HFFc6 (cell line): ENCODE data around the gene TIAM2. TPM values are rescaled to one million over a fixed set of nuclear protein-coding genes. Genes with fewer than 3 reads are reported as not detected.

ENCODE experiments used
- DNase-seq: peaks from one replicate; pipeline ENCODE4 v3.0.0-alpha.2; 2018
- H3K27ac Mint-ChIP-seq: 2 replicates; pipeline ENCODE4 v1.8.0; 2020; ENCODE audit warnings: mild to moderate bottlenecking, mixed read lengths
- H3K27me3 Mint-ChIP-seq: 2 replicates; pipeline ENCODE4 v1.8.0; 2021; ENCODE audit warnings: mild to moderate bottlenecking, moderate library complexity, mixed read lengths; ENCODE audit not compliant: insufficient read depth
- H3K36me3 Mint-ChIP-seq: 2 replicates; pipeline ENCODE4 v1.8.0; 2021; ENCODE audit warnings: low read depth, mixed read lengths
- H3K4me1 Mint-ChIP-seq: 2 replicates; pipeline ENCODE4 v1.8.0; 2020; ENCODE audit warnings: low read depth, mixed read lengths
- H3K4me3 Mint-ChIP-seq: 2 replicates; pipeline ENCODE4 v1.8.0; 2020; ENCODE audit warnings: mild to moderate bottlenecking, moderate library complexity, mixed read lengths
- H3K9me3 Mint-ChIP-seq: 2 replicates; pipeline ENCODE4 v1.8.0; 2020; ENCODE audit warnings: mild to moderate bottlenecking, mixed read lengths
- total RNA-seq, 6 experiments: library from RNA; stranded (reverse); fragmentation: NEBNext Ultra II Directional; extraction: Animal tissue kit (Norgen Biotek cat#: 25700); gene quantifications; 2 replicates in 1 of 6; 3 replicates in 5 of 6; pipeline ENCODE4 v1.2.3, GENCODE V29; 2021
- TF ChIP-seq, protein P1 (sequence below): fragments of 200-600 bp; sonication (generic); IDR thresholded peaks from 2 replicates; pipeline ENCODE4 v1.5.0; 2021; ENCODE audit warnings: antibody characterized with exemption, mild to moderate bottlenecking

Gene TIAM2
- total RNA-seq, 6 experiments from 2014 or later, result 7.2 to 11.2 (median 9.4) TPM

DNA sequence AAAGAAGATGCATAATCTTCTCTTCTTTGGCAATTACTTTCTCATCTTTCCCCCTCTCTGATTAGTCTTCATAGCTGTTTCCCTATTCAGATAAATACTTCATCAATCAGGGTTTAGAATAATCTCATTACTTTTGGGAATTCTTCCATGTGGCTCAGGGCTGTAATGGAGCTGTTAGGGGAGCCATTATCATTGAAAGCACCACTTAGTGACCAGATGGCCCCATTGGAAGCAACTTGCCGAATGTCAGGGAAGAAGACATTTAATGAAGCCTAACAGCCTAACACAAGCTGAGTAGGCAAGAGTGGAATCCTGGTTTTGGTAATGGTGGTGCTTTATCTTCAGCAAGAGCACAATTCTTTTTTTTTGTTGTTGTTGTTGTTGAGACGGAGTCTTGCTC is 45.0 kb downstream of the TIAM2 start:
- Mint-ChIP-seq H3K4me3 (no peak overlapping the region), H3K36me3 (no peaks in the 10 kb centered on the region), H3K9me3 (no peaks in the 10 kb centered on the region), H3K4me1 (no peaks in the 10 kb centered on the region), H3K27me3 (peaks cover 5% of the 10 kb centered on the region), H3K27ac (no peak overlapping the region)
- DNase-seq, result no peak
- TF ChIP-seq, protein P1, sequence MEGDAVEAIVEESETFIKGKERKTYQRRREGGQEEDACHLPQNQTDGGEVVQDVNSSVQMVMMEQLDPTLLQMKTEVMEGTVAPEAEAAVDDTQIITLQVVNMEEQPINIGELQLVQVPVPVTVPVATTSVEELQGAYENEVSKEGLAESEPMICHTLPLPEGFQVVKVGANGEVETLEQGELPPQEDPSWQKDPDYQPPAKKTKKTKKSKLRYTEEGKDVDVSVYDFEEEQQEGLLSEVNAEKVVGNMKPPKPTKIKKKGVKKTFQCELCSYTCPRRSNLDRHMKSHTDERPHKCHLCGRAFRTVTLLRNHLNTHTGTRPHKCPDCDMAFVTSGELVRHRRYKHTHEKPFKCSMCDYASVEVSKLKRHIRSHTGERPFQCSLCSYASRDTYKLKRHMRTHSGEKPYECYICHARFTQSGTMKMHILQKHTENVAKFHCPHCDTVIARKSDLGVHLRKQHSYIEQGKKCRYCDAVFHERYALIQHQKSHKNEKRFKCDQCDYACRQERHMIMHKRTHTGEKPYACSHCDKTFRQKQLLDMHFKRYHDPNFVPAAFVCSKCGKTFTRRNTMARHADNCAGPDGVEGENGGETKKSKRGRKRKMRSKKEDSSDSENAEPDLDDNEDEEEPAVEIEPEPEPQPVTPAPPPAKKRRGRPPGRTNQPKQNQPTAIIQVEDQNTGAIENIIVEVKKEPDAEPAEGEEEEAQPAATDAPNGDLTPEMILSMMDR, result no peak

GRCh38 chr6:155040901-155041650 is 46.0 kb downstream of the TIAM2 start:
- H3K4me1 Mint-ChIP-seq, result no peaks in the 10 kb centered on the region
- no peak for DNase-seq
- TF ChIP-seq, protein P1, result no peak
- H3K36me3 Mint-ChIP-seq, result no peaks in the 10 kb centered on the region
- peaks cover 5% of the 10 kb centered on the region for H3K27me3 Mint-ChIP-seq
- H3K9me3 Mint-ChIP-seq, result no peaks in the 10 kb centered on the region
- H3K4me3 Mint-ChIP-seq, result no peak overlapping the region
- H3K27ac Mint-ChIP-seq, result no peak overlapping the region

- no peaks in the 10 kb centered on the region for H3K36me3 Mint-ChIP-seq
- H3K9me3 Mint-ChIP-seq, result no peaks in the 10 kb centered on the region
- TF ChIP-seq, protein P1, result no peak
- no peak overlapping the region for H3K27ac Mint-ChIP-seq
- no peak overlapping the region for H3K4me3 Mint-ChIP-seq
- no peaks in the 10 kb centered on the region for H3K4me1 Mint-ChIP-seq
- DNase-seq, result no peak
- H3K27me3 Mint-ChIP-seq, result peaks cover 5% of the 10 kb centered on the region
Measured at GRCh38 chr6:155041741-155042279, 46.7 kb downstream of the TIAM2 start.

GRCh38 chr6:155042983-155043382 is 47.9 kb downstream of the TIAM2 start:
- TF ChIP-seq, protein P1, result no peak
- peaks cover 5% of the 10 kb centered on the region for H3K27me3 Mint-ChIP-seq
- no peaks in the 10 kb centered on the region for H3K9me3 Mint-ChIP-seq
- H3K36me3 Mint-ChIP-seq, result no peaks in the 10 kb centered on the region
- H3K4me1 Mint-ChIP-seq, result no peaks in the 10 kb centered on the region
- no peak overlapping the region for H3K4me3 Mint-ChIP-seq
- H3K27ac Mint-ChIP-seq, result no peak overlapping the region
- DNase-seq, result no peak

DNA sequence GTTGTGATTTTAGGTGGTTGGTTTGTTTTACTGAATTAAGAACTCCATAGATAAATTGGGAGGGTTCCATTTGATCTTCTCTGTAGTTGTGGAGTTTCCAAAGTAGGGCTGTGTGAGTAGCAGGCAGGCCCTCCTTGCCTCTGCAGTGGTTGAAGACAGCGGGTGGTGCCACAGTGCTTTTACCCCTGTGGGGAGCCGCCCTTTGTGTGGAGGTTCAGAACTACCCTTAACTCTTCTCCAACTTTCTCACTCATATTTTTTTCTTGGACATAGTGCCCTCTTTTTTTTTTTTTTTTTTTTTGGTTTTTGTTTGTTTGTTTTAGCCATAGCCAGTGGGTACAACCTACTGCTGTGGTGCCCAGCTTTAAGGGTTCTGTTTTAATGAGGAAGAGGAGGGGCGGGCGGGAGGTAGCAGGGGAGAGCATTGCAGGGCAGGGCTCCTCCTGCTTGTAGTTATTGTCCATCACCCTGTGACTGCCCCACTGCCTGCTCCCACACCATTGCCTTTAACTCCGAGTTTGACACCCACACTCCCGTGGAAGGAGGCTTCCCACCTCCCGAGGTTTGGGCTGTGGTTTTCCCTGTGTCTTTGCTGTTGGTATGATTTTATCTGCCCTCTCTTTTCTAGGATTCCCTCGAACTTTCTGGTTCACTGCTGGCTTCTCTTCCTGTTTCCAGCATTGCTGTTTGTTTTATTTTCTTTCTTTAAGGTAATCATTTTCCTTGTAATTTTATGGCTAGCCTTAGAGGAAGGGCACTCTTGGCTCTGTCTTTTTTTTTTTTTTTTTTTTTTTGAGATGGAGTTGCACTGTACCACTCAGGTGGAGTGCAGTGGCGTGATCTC is 50.7 kb downstream of the TIAM2 start:
- H3K4me3 Mint-ChIP-seq, result no peak overlapping the region
- H3K36me3 Mint-ChIP-seq, result no peaks in the 10 kb centered on the region
- TF ChIP-seq, protein P1, result no peak
- H3K27me3 Mint-ChIP-seq, result peaks cover 5% of the 10 kb centered on the region
- peaks cover 9% of the 10 kb centered on the region for H3K4me1 Mint-ChIP-seq
- no peak for DNase-seq
- H3K9me3 Mint-ChIP-seq, result no peaks in the 10 kb centered on the region
- no peak overlapping the region for H3K27ac Mint-ChIP-seq
